Endodermal cell (in vitro differentiated cells): Measurements from ENCODE around the gene WDR4. TPM values are rescaled to one million over a fixed set of nuclear protein-coding genes. Genes with fewer than 3 reads are reported as not detected.
A peak's percentile ranks its signal among the peaks of the same experiment; 100 is the strongest.

ENCODE experiments used
- DNase-seq: peaks from one replicate; pipeline ENCODE4 v3.0.0-alpha.2; 2017
- H3K27ac ChIP-seq: 2 replicates; pipeline ENCODE4 v1.5.1; 2013; ENCODE audit warnings: mild to moderate bottlenecking, low read depth, low read length, moderate library complexity
- H3K27me3 ChIP-seq: 2 replicates; pipeline ENCODE4 v1.6.1; 2013; ENCODE audit warnings: mild to moderate bottlenecking, low read length, moderate library complexity; ENCODE audit not compliant: insufficient read depth, control insufficient read depth, poor library complexity, severe bottlenecking
- H3K36me3 ChIP-seq: 2 replicates; pipeline ENCODE4 v1.7.0; 2013; ENCODE audit warnings: mild to moderate bottlenecking, low read length, moderate library complexity; ENCODE audit not compliant: control insufficient read depth, insufficient read depth
- H3K4me1 ChIP-seq: one replicate; pipeline ENCODE4 v1.7.0; 2013; ENCODE audit warnings: low read length; ENCODE audit not compliant: control insufficient read depth, insufficient read depth
- H3K4me3 ChIP-seq: 2 replicates; pipeline ENCODE4 v1.5.1; 2013; ENCODE audit warnings: mild to moderate bottlenecking, low read length, moderate library complexity
- H3K9ac ChIP-seq: 2 replicates; pipeline ENCODE4 v1.6.1; 2013; ENCODE audit warnings: mild to moderate bottlenecking, low read length, moderate library complexity; ENCODE audit not compliant: poor library complexity, severe bottlenecking; ENCODE audit errors: extremely low read depth
- H3K9me3 ChIP-seq: 2 replicates; pipeline ENCODE4 v1.6.1; 2013; ENCODE audit warnings: mild to moderate bottlenecking, low read length, moderate library complexity; ENCODE audit not compliant: control insufficient read depth
- H3K27ac Mint-ChIP-seq: 2 replicates; pipeline ENCODE4 v1.8.0; 2020; ENCODE audit warnings: mixed read lengths
- H3K27me3 Mint-ChIP-seq: 2 replicates; pipeline ENCODE4 v1.8.0; 2021; ENCODE audit warnings: mild to moderate bottlenecking, mixed read lengths; ENCODE audit not compliant: insufficient read depth
- H3K36me3 Mint-ChIP-seq: 2 replicates; pipeline ENCODE4 v1.8.0; 2020; ENCODE audit warnings: low read depth, mixed read lengths
- H3K4me1 Mint-ChIP-seq: 2 replicates; pipeline ENCODE4 v1.8.0; 2020; ENCODE audit warnings: mixed read lengths
- H3K4me3 Mint-ChIP-seq: 2 replicates; pipeline ENCODE4 v1.8.0; 2020; ENCODE audit warnings: mild to moderate bottlenecking, moderate library complexity, mixed read lengths
- H3K9me3 Mint-ChIP-seq: 2 replicates; pipeline ENCODE4 v1.8.0; 2020; ENCODE audit warnings: mild to moderate bottlenecking, mixed read lengths
- CTCF ChIP-seq: fragments of 200-600 bp; sonication (generic); conservative IDR thresholded peaks from 2 replicates; pipeline ENCODE4 v1.5.0; 2021; ENCODE audit warnings: antibody characterized with exemption, mild to moderate bottlenecking
- WGBS, 2 experiments: methylation state at CpG; one replicate each; pipeline versions ENCODE4 v1.1.5 to v1.1.7; 2013; ENCODE audit warnings: missing lambda C conversion rate in 2 of 2, mixed read lengths in 1 of 2; ENCODE audit not compliant: insufficient coverage in 1 of 2, insufficient read length in 1 of 2; 5-methylcytosine and 5-hydroxymethylcytosine counted together
- total RNA-seq, 2 donors: library from RNA; stranded (reverse); fragmentation: NEBNext Ultra II Directional in 1 of 2; extraction: Animal tissue kit (Norgen Biotek cat#: 25700) in 1 of 2; gene quantifications; 2 replicates in 1 of 2; 3 replicates in 1 of 2; pipeline ENCODE4 v1.2.1, GENCODE V29; 2021

WDR4 gene
- total RNA-seq, 2 donors from 2014 or later, result 26.7 to 33.5 TPM

- Histone ChIP-seq H3K4me3 (no peak overlapping the region), H3K4me1 (no peaks in the 10 kb centered on the region), H3K9ac (no peak overlapping the region), H3K27me3 (no peaks in the 10 kb centered on the region), H3K27ac (no peak overlapping the region), H3K9me3 (no peaks in the 10 kb centered on the region), H3K36me3 (peaks cover 68% of the 10 kb centered on the region)
- DNase-seq, result peak; percentile 49
- TF ChIP-seq CTCF, result no peak
- 94% methylated on average over 9 to 18 of the region's 21 CpGs for WGBS, 2 experiments
- no peaks in the 10 kb centered on the region for H3K27me3 Mint-ChIP-seq
- no peak overlapping the region for H3K4me3 Mint-ChIP-seq
- no peaks in the 10 kb centered on the region for H3K4me1 Mint-ChIP-seq
- H3K27ac Mint-ChIP-seq, result no peak overlapping the region
- no peaks in the 10 kb centered on the region for H3K9me3 Mint-ChIP-seq
- peaks cover 53% of the 10 kb centered on the region for H3K36me3 Mint-ChIP-seq
These were observed 38.0 kb downstream of the WDR4 start for GRCh38 chr21:42841156-42841915.

GRCh38 chr21:42840411-42841155, 38.8 kb downstream of the WDR4 start:
- H3K36me3 Mint-ChIP-seq, result peaks cover 52% of the 10 kb centered on the region
- H3K36me3 ChIP-seq, result peaks cover 67% of the 10 kb centered on the region
- H3K27me3 Mint-ChIP-seq, result no peaks in the 10 kb centered on the region

More at GRCh38 chr21:42840411-42841155, 38.8 kb downstream of the WDR4 start:
- Histone ChIP-seq H3K4me1 (no peaks in the 10 kb centered on the region), H3K9me3 (no peaks in the 10 kb centered on the region), H3K9ac (no peak overlapping the region), H3K4me3 (no peak overlapping the region), H3K27ac (no peak overlapping the region), H3K27me3 (no peaks in the 10 kb centered on the region)
- no peaks in the 10 kb centered on the region for H3K4me1 Mint-ChIP-seq
- no peak overlapping the region for H3K27ac Mint-ChIP-seq
- no peak for TF ChIP-seq CTCF
- no peak overlapping the region for H3K4me3 Mint-ChIP-seq
- peak; percentile 33 for DNase-seq
- WGBS, 2 experiments, result 92 to 94% methylated on average over 11 to 14 of the region's 14 CpGs
- no peaks in the 10 kb centered on the region for H3K9me3 Mint-ChIP-seq
